ENCODE results near the gene DCST1.

DCST1 gene

GRCh38 chr1:155029513-155030242, 3.9 kb upstream of the DCST1 start:
- H3K36me3 ChIP-seq (ENCODE audit: control insufficient read depth in 1 of 2, insufficient read depth in 2 of 2, low read length in 2 of 2), result no peaks in the 10 kb centered on the region
- H3K14ac ChIP-seq (ENCODE audit: low read length), result no peak overlapping the region
- no peak for DNase-seq
- no peaks in the 10 kb centered on the region for H3K79me2 ChIP-seq (ENCODE audit: control insufficient read depth, insufficient read depth, low read length, poor library complexity)
- no peak overlapping the region for H2BK5ac ChIP-seq (ENCODE audit: low read depth, low read length, poor library complexity)
- H3K4me3 ChIP-seq (ENCODE audit: low read depth, low read length), result peak overlapping the region; percentile 6
- no peak overlapping the region for H3K27ac ChIP-seq (ENCODE audit: low read depth, low read length)
- no peak overlapping the region for H2AK5ac ChIP-seq (ENCODE audit: low read length)
- WGBS (ENCODE audit: extremely low coverage, insufficient coverage, insufficient read length), result no CpG with 5 or more reads among the region's 16 CpGs
- peaks cover 4% of the 10 kb centered on the region for H3K79me1 ChIP-seq (ENCODE audit: low read length)
- H3K4ac ChIP-seq (ENCODE audit: low read depth, low read length), result no peak overlapping the region
- no peak overlapping the region for H4K91ac ChIP-seq (ENCODE audit: low read depth, low read length)
- H4K8ac ChIP-seq (ENCODE audit: low read depth, low read length), result no peak overlapping the region
- no peak overlapping the region for H3K23ac ChIP-seq (ENCODE audit: low read length)
- H3K27me3 ChIP-seq (ENCODE audit: insufficient read depth, low read length), result no peaks in the 10 kb centered on the region
- H3K4me2 ChIP-seq (ENCODE audit: low read length), result no peak overlapping the region
- no peak overlapping the region for H2BK120ac ChIP-seq (ENCODE audit: insufficient read depth, low read length, poor library complexity)
- H4K12ac ChIP-seq (ENCODE audit: low read depth, low read length), result no peak overlapping the region
- H3K9ac ChIP-seq (ENCODE audit: low read length), result no peak overlapping the region
- H3K4me1 ChIP-seq (ENCODE audit: control insufficient read depth in 1 of 2, insufficient read depth in 2 of 2, low read length in 2 of 2), result peaks cover 7 to 8% of the 10 kb centered on the region in 2 experiments
- H2AFZ ChIP-seq (ENCODE audit: insufficient read depth, low read length, poor library complexity), result no peak overlapping the region
- no peak overlapping the region for H2BK12ac ChIP-seq (ENCODE audit: low read length)
- no peaks in the 10 kb centered on the region for H3K9me3 ChIP-seq (ENCODE audit: insufficient read depth, low read depth, low read length)
- no peak overlapping the region for H3K18ac ChIP-seq (ENCODE audit: low read length)

GRCh38 chr1:155030243-155030795, 3.3 kb upstream of the DCST1 start:
- H3K9me3 ChIP-seq (ENCODE audit: insufficient read depth, low read depth, low read length), result no peaks in the 10 kb centered on the region
- H3K79me2 ChIP-seq (ENCODE audit: control insufficient read depth, insufficient read depth, low read length, poor library complexity), result no peaks in the 10 kb centered on the region
- no peak overlapping the region for H2AK5ac ChIP-seq (ENCODE audit: low read length)
- DNase-seq, result no peak
- H4K8ac ChIP-seq (ENCODE audit: low read depth, low read length), result no peak overlapping the region
- no peak overlapping the region for H2BK12ac ChIP-seq (ENCODE audit: low read length)
- no peak overlapping the region for H3K4me2 ChIP-seq (ENCODE audit: low read length)
- no peak overlapping the region for H3K9ac ChIP-seq (ENCODE audit: low read length)
- no peak overlapping the region for H4K12ac ChIP-seq (ENCODE audit: low read depth, low read length)
- peaks cover 4% of the 10 kb centered on the region for H3K79me1 ChIP-seq (ENCODE audit: low read length)
- H3K4me3 ChIP-seq (ENCODE audit: low read depth, low read length), result peak overlapping the region; percentile 6
- no peaks in the 10 kb centered on the region for H3K27me3 ChIP-seq (ENCODE audit: insufficient read depth, low read length)
- H2AFZ ChIP-seq (ENCODE audit: insufficient read depth, low read length, poor library complexity), result no peak overlapping the region
- H3K14ac ChIP-seq (ENCODE audit: low read length), result no peak overlapping the region
- no CpG with 5 or more reads among the region's 15 CpGs for WGBS (ENCODE audit: extremely low coverage, insufficient coverage, insufficient read length)
- H2BK120ac ChIP-seq (ENCODE audit: insufficient read depth, low read length, poor library complexity), result no peak overlapping the region
- no peaks in the 10 kb centered on the region for H3K36me3 ChIP-seq (ENCODE audit: control insufficient read depth in 1 of 2, insufficient read depth in 2 of 2, low read length in 2 of 2)
- H4K91ac ChIP-seq (ENCODE audit: low read depth, low read length), result no peak overlapping the region
- H3K4me1 ChIP-seq (ENCODE audit: control insufficient read depth in 1 of 2, insufficient read depth in 2 of 2, low read length in 2 of 2), result peaks cover 7 to 8% of the 10 kb centered on the region in 2 experiments
- H3K18ac ChIP-seq (ENCODE audit: low read length), result no peak overlapping the region
- H2BK5ac ChIP-seq (ENCODE audit: low read depth, low read length, poor library complexity), result no peak overlapping the region
- H3K23ac ChIP-seq (ENCODE audit: low read length), result no peak overlapping the region
- H3K27ac ChIP-seq (ENCODE audit: low read depth, low read length), result no peak overlapping the region
- no peak overlapping the region for H3K4ac ChIP-seq (ENCODE audit: low read depth, low read length)

- WGBS (ENCODE audit: extremely low coverage, insufficient coverage, insufficient read length), result no CpG with 5 or more reads among the region's 11 CpGs
- Histone ChIP-seq H3K27ac (ENCODE audit: low read depth, low read length) (no peak overlapping the region), H3K23ac (ENCODE audit: low read length) (no peak overlapping the region), H2AK5ac (ENCODE audit: low read length) (no peak overlapping the region), H3K4me1 (ENCODE audit: control insufficient read depth in 1 of 2, insufficient read depth in 2 of 2, low read length in 2 of 2) (peaks cover 7 to 8% of the 10 kb centered on the region in 2 experiments), H3K9ac (ENCODE audit: low read length) (no peak overlapping the region), H2BK120ac (ENCODE audit: insufficient read depth, low read length, poor library complexity) (no peak overlapping the region), H2BK12ac (ENCODE audit: low read length) (no peak overlapping the region), H3K4ac (ENCODE audit: low read depth, low read length) (no peak overlapping the region), H3K27me3 (ENCODE audit: insufficient read depth, low read length) (no peaks in the 10 kb centered on the region), H3K4me2 (ENCODE audit: low read length) (no peak overlapping the region), H3K79me2 (ENCODE audit: control insufficient read depth, insufficient read depth, low read length, poor library complexity) (no peaks in the 10 kb centered on the region), H2BK5ac (ENCODE audit: low read depth, low read length, poor library complexity) (no peak overlapping the region), H3K18ac (ENCODE audit: low read length) (no peak overlapping the region), H4K91ac (ENCODE audit: low read depth, low read length) (no peak overlapping the region), H3K36me3 (ENCODE audit: control insufficient read depth in 1 of 2, insufficient read depth in 2 of 2, low read length in 2 of 2) (no peaks in the 10 kb centered on the region), H4K8ac (ENCODE audit: low read depth, low read length) (no peak overlapping the region), H2AFZ (ENCODE audit: insufficient read depth, low read length, poor library complexity) (no peak overlapping the region), H3K79me1 (ENCODE audit: low read length) (peaks cover 4% of the 10 kb centered on the region), H3K14ac (ENCODE audit: low read length) (no peak overlapping the region), H3K4me3 (ENCODE audit: low read depth, low read length) (no peak overlapping the region), H4K12ac (ENCODE audit: low read depth, low read length) (no peak overlapping the region), H3K9me3 (ENCODE audit: insufficient read depth, low read depth, low read length) (no peaks in the 10 kb centered on the region)
- no peak for DNase-seq
Measured at GRCh38 chr1:155030899-155031298, 2.7 kb upstream of the DCST1 start.

DNA sequence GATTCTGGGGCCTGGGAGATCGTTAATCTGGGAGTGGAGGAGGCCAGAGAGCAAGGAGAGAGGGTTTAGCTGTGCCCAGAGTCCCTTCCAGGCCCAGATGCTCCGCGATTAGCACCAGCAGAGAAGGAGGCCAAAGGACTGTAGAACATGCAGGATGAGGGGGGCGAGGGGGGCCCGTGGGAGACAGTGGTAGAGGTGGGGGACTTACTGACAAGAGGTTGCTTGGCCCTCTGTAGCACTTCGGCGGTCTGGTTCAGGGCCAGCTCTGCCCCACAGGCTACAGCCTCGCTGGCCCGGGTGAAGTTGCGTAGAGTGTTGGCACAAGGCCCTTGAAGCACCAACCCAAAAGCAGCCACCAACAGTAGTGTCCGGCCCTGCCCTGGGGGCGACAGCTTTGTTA, 738 bp upstream of the DCST1 start:
- H4K8ac ChIP-seq (ENCODE audit: low read depth, low read length), result no peak overlapping the region
- no peak overlapping the region for H3K27ac ChIP-seq (ENCODE audit: low read depth, low read length)
- H4K12ac ChIP-seq (ENCODE audit: low read depth, low read length), result no peak overlapping the region

More for the DNA sequence above, 738 bp upstream of the DCST1 start:
- H3K4ac ChIP-seq (ENCODE audit: low read depth, low read length), result no peak overlapping the region
- no peak for DNase-seq
- no peak overlapping the region for H3K9ac ChIP-seq (ENCODE audit: low read length)
- H3K4me3 ChIP-seq (ENCODE audit: low read depth, low read length), result no peak overlapping the region
- H4K91ac ChIP-seq (ENCODE audit: low read depth, low read length), result no peak overlapping the region
- no peaks in the 10 kb centered on the region for H3K9me3 ChIP-seq (ENCODE audit: insufficient read depth, low read depth, low read length)
- H3K18ac ChIP-seq (ENCODE audit: low read length), result no peak overlapping the region
- no peak overlapping the region for H3K4me2 ChIP-seq (ENCODE audit: low read length)
- no peak overlapping the region for H2AK5ac ChIP-seq (ENCODE audit: low read length)
- H3K27me3 ChIP-seq (ENCODE audit: insufficient read depth, low read length), result no peaks in the 10 kb centered on the region
- H3K23ac ChIP-seq (ENCODE audit: low read length), result no peak overlapping the region
- no peaks in the 10 kb centered on the region for H3K36me3 ChIP-seq (ENCODE audit: control insufficient read depth in 1 of 2, insufficient read depth in 2 of 2, low read length in 2 of 2)
- peaks cover 0 to 3% of the 10 kb centered on the region in 2 experiments for H3K4me1 ChIP-seq (ENCODE audit: control insufficient read depth in 1 of 2, insufficient read depth in 2 of 2, low read length in 2 of 2)
- H2AFZ ChIP-seq (ENCODE audit: insufficient read depth, low read length, poor library complexity), result no peak overlapping the region
- H2BK12ac ChIP-seq (ENCODE audit: low read length), result no peak overlapping the region
- H2BK5ac ChIP-seq (ENCODE audit: low read depth, low read length, poor library complexity), result no peak overlapping the region
- WGBS (ENCODE audit: extremely low coverage, insufficient coverage, insufficient read length), result no CpG with 5 or more reads among the region's 12 CpGs
- H3K79me2 ChIP-seq (ENCODE audit: control insufficient read depth, insufficient read depth, low read length, poor library complexity), result no peaks in the 10 kb centered on the region
- no peaks in the 10 kb centered on the region for H3K79me1 ChIP-seq (ENCODE audit: low read length)
- H2BK120ac ChIP-seq (ENCODE audit: insufficient read depth, low read length, poor library complexity), result no peak overlapping the region
- H3K14ac ChIP-seq (ENCODE audit: low read length), result no peak overlapping the region
